ENCODE results near the gene MYOD1.

Gene MYOD1

GRCh38 chr11:17768547-17768946 lies 49.2 kb downstream of the MYOD1 start:
- FAIRE-seq (no peak), DNase-seq (ENCODE audit: insufficient read length, low spot score) (no peak)

- FAIRE-seq (no peak), DNase-seq (ENCODE audit: insufficient read length, low spot score) (no peak)
Measured at GRCh38 chr11:17769218-17769617, 49.8 kb downstream of the MYOD1 start.

- no peak for FAIRE-seq
- no peak for DNase-seq (ENCODE audit: insufficient read length, low spot score)
Measured at GRCh38 chr11:17770048-17770652, 50.8 kb downstream of the MYOD1 start.

- no peak for DNase-seq (ENCODE audit: insufficient read length, low spot score)
- FAIRE-seq: no peak
Measured at GRCh38 chr11:17770917-17771316, 51.5 kb downstream of the MYOD1 start.

- FAIRE-seq: no peak
- no peak for DNase-seq (ENCODE audit: insufficient read length, low spot score)
Measured at GRCh38 chr11:17771415-17771814, 52.0 kb downstream of the MYOD1 start.
